ENCODE results near the gene SPTLC2.

GRCh38 chr14:77489041-77489440 lies 127.4 kb downstream of the SPTLC2 start:
- TF ChIP-seq CTCF (conservative IDR thresholded peaks at IDR 0.05) (no peak), EZH2 (IDR thresholded peaks at IDR 0.05; ENCODE audit: low read depth) (no peak)

Data from PC-9 (cell line).